ENCODE measurements around the gene MAP3K14.

DNA sequence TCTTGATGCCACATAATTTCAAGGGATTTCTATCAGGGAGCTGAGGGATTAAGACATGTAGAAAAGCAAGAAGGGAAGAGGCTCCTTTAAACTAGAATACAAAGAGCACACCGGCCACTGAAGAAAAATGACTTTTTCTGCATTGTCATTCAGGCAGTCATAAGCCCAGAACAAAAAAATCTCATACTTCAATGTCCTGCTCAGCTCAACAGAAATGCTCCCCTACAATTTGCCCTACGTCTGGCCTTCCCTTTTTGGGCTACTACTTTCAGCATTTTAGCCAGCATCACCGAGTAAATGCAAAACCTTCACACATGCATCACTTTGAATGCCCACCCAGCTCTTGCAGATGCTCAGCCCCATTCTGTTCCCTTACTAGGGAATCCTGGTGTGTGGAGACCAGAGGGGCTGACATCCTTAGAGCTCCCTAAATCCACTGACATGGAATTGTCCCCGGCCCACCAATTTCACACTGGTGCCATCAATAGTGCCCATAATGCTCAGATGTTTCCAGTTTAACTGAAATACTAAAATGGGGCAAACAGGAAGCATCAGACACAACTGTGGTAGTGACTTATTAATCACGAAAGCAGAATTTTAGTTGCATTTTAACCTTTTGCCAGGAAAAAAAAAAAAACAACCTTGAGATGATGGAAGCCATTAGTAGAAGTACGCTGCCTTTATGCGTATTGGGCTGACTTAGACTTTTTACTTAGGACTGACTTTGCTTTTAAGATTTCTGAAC, 2.7 kb downstream of the MAP3K14 start:
- TF ChIP-seq CTCF (IDR thresholded peaks at IDR 0.05 in 4 of 5, conservative IDR thresholded peaks at IDR 0.05 in 1 of 5) (no peak), POLR2A (IDR thresholded peaks at IDR 0.05) (no peak)

Data from gastrocnemius medialis (tissue), 4 donors.